ENCODE results near the gene RPS14.
"Not testable (repeated sequence)": the region's sequence is repeated elsewhere in the genome, so short reads cannot be mapped to it uniquely, and the experiment has no call there.

The RPS14 gene

DNA sequence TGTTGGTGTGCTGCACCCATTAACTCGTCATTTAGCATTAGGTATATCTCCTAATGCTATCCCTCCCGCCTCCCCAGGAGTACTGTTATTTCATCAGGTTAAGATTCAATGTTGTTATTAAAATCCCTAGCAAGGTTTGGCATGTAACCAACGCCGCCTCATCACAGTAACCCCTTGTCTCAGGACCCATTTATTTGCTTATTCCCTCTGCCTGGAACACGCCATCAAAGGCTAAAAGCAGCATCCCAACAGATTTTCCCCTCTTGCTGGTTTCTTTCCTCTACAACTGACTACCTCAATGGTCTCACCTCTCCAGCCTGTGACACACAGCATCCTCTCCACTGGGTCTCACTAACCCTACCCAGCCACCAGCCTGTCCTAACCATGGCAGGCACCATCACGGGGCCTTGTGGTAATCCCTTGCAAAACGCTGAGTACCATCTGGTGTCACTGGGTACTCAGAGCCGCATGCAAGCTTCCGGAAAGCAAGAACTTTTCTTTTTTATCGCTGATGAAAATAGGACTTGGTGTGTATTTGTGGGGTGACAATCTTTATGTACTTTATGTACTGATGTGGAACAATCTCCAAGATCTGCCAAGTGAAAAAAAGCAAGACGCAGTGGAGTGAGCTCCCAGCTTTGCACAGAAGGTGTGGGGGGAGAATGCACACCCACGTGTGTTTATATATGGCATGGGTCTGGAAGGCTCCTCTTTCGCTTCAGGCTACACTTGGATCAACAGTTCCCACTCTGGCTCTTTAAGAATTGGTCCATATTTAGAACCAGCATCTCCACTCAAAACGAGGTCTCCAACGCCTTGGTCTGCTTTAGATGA is 6.1 kb downstream of the RPS14 start:
- no peak for DNase-seq

DNA sequence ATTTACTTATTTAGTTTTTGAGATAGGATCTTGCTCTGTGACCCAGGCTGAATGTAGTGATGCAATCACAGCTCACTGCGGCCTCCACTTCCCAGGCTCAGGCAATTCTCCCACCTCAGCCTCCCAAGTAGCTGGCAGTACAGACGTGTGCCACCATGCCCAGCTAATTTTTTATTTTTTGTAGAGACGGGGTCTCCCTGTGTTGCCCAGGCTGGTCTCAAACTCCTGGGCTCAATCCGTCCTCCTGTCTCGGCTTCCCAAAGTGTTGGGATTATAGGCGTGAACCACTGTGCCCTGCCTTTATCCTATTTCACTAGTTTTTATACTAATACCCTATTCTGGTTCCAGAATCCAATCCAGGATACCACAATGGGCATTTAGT is 6.8 kb downstream of the RPS14 start:
- no peak for DNase-seq

DNA sequence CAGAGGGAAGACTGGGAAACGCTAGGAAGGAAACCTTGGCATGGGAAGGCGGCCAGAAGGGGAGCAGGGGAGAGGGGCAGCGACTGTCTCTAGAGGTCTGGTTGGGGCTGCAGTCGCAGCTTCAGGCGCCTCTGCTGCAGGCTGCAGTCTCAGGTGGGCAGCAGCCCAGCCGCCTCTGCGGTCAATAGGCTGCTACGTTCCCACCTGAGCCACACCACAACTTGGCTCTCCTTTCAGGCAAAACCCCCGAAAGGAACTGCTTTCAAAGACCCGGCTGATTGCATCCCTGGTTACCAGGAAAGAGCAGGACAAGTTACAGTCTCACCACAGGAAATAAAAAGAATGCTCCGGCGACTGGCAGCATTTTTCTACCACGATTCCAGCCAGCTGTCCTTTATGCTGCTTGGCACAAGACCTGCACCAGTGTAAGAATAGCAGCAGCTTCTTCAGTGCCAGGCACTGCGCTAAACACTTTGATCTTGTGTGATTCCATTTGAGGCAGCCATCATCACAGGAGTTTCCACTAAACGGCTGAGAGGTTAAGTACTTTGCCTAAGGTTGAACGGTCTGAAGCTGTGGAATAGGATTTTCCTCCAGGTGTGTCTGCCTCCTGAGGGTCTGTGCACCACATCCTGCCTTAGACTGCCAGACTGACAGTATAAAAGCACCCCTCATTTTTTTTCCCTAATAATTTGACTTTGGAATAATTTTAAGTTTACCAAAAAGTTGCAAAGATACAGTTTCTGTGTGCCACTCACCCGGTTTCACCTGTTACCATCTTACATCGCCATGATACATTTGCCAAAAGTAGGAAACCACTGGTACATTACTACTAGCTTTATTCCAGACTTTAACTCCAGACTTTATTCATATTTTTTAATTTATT is 7.5 kb downstream of the RPS14 start:
- no peak for DNase-seq

DNA sequence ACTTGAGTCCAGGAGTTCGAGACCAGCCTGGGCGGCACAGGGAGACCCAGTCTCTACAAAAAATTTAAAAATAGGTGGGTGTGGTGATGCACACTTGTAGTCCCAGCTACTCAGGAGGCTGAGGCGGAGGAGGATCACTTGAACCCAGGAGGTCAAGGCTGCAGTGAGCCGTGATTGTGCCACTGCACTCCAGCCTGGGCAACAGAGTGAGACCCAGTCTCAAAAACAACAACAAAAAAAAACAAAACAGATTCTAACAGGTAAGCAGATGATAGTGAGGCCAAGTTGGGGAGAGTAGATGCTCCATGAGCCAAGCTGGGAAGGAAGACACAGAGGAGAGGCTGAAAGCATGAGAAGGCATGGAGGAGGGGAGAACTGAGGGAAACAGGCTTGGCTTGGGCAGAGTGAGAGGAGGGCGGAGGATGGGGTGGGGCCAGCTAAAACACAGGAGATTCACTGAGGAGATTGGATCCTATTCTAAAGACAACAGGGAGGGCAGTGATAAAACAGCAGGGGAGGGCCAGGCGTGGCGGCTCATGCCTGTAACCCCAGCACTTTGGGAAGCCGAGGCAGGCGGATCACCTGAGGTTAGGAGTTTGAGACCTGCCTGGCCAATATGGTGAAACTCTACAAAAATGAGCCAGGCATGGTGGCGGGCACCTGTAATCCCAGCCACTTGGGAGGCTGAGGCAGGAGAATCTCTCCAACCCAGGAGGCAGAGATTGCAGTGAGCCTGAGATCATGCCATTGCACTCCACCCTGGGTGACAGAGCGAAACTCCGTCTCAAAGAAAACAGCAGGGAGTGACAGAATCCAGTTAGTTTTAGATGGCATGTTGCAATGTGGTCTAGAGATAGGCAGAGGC is 8.4 kb downstream of the RPS14 start:
- DNase-seq = no peak

DNA sequence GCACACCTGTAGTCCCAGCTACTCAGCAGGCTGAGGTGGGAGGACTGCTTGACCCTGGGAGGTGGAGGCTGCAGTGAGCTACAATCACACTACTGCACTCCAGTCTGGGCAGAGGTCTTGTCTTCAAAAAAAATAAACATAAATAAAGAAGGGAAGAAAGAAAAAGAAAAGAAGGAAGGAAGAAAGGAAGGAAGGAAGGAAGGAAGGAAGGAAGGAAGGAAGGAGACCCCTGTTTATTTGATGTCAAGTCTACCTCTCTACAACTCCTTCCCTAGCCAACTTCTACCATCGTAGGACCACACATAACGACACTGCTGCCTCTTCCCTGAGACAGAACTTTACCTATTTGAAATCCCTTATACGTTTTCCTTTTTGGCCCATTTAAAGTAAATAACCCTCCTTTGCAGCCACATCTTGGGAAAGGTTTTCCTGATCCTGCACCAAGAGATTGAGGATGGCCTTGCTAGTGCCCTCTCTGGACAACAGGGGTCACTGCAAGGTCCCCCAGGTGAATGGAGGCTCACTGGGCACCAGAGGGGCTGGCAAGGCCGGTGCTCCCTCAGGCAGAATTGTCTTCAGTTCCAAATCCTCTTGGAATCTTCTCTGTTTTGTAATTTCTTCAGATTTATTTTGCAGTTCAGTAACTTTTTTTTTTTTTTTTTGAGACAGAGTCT is 10.5 kb downstream of the RPS14 start:
- no peak for DNase-seq

DNA sequence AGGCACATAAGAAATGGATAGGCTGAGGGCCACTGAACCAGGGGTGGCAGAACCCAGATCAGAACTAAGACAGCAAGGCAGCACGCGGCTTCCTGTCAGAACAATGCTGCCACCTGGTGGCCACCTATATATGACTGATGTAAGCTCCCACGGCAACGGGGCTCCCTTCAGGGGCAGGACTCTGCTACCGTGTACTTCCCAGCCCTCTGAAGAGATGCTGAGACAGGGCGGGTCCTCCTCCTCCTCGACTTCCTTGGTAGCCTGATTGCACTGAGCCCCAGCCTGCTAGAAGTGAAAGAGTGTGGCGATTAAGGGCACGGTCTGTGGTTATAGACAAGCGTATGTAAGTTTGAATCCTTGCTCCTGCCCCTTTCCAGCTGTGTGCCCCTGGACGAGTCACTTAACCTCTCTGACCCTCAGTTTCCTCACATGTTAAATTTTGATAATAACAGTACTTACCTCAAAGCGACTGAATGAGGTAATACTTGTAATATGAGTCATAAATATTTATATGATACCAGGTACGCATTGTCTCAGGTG is 13.3 kb downstream of the RPS14 start:
- DNase-seq = peak; percentile 72

DNA sequence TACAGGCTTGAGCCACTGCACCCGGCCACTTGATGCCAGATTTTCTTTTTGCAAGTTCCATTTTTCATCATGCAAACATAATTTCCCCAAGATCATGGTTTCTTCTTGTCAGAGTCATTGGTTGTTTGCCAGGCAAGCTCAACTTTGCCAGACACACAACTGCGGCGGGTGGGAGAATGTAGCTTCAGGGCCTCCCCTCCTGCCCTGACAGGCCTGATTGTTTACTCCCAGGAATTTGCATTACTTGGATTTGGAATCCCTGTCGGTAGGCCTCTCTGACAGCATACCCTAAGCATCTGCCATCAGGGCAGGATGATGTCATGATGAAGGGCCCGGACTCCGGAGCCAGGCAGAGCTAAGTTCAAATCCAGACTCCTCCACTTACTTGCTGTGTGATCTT is 15.1 kb downstream of the RPS14 start:
- no peak for DNase-seq

DNA sequence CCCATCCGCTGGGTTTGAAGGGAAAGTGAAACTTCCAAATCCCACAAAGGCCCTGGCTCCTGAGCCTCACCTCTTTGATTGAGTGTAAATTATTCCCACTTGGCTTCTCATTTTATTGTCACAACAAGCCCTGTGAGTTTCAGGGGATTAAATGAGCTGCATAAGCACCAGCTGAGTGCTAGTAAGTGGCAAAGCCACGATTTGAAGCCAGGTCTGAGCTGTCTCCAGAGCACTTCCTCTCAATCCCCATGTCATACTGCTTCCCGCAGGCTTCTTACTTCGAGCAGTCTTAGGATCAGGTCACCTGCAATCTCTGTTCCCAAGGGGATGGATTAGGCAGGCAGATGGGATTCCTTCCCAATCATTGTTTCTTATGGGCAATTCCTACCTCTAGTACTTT is 18.0 kb downstream of the RPS14 start:
- DNase-seq = no peak

DNA sequence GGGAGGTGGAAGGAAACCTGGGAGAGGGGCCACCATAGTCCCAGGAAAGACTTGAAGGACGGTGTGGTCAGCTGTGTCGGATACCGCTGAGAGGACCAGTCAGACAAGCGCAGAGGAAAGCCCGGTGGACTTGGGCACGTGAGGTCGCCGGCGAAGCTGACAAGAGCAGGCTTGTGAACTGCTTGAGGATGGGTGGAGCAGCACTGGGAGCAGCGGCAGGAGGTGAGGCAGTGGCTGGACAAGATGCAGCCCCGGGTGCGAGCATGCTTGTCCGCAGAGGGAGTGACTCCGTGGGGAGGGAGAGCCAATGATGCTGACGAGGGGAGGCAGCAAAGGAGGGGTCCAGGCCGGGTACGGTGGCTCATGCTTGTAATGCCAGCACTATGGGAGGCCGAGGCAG is 18.5 kb downstream of the RPS14 start:
- no peak for DNase-seq

DNA sequence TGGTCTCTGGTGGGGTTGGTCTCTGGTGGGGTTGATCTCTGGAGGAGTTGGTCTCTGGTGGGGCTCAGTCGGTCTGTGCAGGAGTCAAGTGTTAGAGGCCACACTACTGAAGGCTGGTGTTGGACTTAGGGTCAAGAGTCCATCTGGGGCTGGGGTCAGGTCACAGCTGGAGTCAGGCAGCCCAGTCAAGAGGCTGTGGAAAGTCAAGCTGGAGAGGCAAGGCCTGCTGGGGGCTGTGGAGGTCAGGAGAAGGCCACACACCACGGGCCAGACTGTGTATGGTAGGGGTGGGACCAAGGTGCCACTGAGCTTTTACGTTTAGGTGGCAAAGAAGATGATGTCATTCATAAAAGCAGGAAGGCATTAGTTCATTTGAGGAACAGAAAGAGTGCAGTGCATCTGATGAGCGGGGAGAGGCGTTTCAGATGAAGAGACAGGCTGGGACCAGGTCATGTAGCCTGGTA is 20.1 kb downstream of the RPS14 start:
- DNase-seq = no peak

DNA sequence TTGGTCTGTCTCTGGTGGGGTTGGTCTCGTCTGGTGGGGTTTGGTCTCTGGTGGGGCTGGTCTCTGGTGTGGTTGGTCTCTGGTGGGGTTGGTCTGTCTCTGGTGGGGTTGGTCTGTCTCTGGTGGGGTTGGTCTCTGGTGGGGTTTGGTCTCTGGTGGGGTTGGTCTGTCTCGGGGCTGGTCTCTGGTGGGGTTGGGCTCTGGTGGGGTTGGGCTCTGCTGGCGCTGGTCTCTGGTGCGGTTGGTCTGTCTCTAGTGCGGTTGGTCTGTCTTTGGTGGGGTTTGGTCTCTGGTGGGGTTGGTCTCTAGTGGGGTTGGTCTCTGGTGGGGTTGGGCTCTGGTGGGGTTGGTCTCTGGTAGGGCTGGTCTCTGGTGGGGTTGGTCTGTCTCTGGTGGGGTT is 20.6 kb downstream of the RPS14 start:
- no peak for DNase-seq

DNA sequence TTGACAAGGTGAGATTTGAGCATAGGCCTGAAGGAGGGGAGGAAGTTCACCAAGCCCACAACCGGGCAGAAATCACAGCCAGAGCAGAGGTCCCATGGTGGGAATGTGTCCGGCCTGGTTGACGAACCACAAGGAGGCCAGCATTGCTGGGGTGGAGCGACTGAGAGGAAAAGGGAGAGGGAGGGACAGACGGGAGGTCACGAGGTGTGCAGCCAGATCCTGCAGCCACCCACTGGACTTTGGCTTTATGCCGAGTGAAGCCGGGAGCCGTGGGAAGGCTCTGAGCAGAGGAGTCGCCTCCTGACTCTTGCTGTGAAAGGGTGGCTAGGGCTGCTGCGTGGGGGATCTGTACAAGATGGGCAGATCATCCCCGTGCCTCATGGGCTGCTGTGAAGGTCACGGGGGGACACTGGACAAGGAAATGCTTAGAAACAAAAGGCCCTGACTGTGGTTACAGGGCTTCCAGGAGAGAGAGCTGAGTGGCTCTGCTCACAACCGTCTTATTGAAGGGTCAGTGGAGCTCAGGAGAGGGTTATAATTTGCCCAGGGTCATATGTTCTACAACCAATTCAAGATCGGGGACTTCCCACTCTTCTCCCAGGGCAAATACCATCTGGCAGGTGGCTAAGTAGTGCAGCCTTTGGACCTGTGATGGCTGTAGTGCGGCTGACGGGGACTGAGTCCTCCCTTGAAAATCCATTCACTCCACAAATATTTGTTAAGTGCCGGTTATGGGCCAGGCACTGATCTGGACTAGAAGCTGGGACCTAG is 21.2 kb downstream of the RPS14 start:
- DNase-seq = no peak

DNA sequence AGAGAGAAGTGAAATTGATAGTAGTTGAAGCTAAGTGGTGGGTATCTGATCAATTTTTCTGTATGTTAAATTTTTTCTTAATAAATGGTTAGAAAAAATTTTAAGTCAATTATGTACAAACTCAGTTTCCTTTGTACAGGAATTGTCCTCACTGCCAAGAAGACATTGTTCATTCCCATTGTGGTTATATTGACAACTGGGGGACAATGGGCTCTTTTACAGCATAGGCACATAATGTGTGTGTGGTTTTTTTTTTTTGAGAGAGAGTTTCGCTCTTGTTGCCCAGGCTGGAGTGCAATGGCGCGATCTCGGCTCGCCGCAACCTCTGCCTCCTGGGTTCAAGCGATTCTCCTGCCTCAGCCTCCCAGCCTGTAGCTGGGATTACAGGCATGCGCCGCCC is 23.4 kb downstream of the RPS14 start:
- DNase-seq = not testable (repeated sequence)

DNA sequence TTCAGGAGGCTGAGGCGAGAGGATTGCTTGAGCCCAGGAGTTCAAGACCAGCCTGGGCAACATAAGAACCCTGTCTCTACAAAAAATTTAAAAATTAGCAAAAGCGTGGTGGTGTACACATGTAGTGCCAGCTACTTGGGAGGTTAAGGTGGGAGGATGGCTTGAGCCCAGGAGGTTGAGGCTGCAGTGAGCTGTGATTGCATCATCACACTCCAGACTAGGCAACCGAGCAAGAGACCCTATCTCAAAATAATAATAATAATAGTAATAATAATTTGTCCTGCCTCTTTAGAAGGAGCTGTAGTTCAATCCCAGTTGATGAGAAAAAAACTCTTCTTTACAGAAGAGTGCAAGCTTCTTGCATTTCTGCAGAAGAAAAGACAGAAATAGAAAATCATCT is 26.8 kb downstream of the RPS14 start:
- no peak for DNase-seq

DNA sequence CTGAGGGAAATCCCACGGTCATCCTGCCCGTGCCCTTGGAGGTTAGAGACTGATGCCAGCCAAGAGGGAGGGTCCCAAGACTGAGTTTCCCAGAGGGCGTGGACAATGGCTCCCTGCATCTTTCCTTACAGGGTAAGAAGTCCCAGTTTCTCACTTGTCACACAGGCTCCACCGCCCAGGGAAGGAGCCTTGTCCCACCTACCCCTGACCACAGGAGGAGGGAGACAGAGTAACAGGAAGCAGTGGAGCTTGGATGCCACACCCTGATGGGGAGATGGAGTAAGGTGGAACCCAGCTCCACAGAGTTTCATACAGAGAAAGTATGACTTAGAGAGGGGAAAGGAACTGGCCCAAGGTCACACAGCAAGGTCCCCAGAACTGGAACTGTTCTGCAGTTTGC is 27.5 kb downstream of the RPS14 start:
- no peak for DNase-seq

DNA sequence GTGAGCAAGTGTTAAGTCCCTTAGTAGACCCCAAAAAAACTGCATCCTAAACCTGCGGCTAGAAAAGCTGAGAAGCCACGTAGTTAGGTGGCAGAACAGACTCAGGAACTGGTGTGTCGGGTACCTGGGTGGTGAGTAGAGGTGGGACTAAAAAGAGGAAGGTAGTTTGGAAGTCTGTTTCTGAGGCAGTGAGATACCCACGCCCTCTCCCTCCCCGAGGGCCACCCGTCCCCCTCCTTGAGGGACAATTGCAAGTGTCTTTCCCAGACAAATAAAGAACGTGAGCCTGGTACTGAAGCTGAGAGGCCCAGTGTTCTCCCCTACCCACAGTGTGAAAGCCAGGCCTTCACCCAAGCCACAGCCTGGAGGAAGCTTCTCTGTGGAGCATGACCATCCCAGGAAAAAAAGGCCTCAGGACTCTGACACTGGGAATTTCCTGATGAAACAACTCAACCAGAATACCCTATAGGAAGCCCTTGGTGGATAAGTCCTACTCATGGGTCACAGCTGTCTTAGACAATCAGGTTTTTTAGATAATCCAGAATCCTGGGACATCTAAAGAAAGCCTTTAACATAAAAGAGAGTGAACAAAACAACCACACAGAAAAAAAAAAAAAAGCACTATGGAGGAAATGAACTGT is 29.8 kb downstream of the RPS14 start:
- DNase-seq = no peak

DNA sequence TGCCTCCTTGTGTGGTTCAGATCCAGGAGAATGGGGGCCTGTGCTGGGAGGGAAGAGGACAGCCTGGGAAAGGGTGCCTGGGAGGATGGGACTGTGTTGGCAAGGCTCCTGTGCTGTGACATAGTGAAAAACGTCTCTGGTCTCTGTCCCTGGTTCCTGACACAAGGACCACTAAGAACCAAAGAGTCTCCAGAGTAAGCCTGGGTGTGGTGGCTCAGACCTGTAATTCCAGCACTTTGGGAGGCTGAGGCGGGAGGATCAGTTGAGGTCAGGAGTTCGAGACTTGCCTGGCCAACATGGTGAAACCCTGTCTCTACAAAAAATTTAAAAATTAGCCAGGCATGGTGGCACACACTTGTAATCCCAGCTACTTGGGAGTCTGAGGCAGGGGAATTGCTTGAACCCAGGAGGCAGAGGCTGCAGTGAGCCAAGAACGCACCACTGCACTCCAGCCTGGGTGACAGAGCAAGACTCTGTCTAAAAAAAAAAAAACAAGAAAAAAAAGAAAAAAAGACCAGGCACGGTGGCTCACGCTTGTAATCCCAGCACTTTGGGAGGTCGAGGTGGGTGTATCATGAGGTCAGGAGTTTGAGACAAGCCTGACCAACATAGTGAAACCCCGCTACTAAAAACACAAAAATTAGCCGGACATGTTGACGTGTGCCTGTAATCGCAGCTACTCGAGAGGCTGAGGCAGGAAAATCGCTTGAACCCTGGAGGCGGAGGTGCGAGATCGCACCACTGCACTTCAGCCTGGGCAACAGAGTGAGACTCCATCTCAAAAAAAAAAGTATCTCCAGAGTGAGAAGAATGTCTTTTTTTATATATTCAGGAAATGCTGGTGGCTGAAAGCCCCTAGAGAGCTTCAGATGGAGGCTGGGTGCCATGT is 35.4 kb downstream of the RPS14 start:
- not testable (repeated sequence) for DNase-seq

DNA sequence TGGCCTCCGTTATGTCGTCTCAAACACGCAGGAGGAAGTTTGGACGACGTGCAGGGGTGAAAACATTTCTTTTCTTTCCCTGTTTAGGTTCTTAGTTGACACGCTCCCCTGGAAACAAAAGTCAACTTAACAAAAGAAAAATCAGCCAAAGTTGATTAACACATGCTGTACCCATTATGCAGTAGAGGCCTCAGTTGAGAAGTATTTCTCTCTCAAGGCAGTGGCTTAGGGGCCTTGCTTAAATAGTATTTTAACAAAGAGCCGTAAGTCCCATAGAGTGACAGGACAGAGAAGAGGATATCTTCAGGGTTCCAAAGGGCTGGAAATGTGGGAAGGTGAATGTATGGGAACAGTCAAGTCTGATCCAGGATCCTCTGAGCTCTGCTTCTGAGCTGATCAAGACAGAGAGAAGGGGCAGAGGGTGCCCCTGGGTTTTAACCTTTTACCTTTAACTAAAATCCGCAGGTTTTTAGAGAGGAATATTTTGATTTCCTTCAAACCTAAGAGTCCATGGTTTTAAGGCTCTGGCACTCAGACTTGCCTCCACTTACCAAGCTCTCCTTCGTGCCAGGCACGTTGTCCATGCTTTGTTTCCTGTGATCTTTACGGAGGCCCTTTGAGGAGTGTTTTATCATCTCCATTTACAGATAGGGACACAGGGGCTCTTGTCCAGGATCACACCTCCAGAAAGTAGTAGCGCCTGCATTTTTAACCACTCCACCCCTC is 36.2 kb downstream of the RPS14 start:
- no peak for DNase-seq

All from NCI-H1092 (cell line).